HG03108 (cell line): ENCODE measurements around the gene CBX7.

Experiments
- ATAC-seq: cut with Tn5 transposase; IDR thresholded peaks from one replicate; pipeline ENCODE4 v1.9.1; 2021; ENCODE audit warnings: moderate library complexity; ENCODE audit not compliant: unreplicated experiment

CBX7 gene

DNA sequence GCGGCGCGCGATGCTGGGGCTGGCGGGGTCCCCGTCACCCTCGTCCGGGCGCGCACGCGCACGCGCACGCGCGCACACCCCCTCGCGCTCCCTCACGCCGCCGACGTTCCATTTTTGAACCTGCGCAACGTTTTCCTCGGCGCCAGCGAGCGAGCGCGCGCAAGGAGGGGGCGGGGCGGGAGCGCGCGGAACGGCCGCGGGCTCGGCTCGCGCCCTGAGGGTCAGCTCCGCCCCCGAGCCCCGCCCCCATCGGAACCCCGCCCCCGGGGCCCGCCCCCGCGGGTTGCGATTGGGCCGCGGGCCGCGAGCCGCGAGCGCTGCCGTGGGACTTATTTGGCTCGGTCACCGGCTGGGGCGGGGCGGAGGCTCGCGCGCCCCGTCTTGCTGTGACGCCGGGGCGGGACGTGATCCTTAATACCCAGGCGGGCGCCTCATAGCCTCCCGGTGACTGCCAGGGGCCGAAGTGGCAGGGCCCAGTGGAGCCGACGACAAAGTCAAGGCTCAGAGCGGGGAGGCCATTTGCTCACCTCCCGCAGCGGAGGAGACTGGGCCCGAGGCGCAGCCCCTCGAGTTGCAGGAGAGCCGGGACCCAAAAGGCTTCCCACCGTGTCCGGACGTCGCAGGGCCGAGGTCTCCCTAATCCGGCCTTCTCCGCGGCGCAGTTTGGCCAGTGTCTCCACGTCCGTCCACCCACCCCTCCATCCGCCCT is at the start of gene CBX7:
Gene CBX7 (minus strand): TSS at position 170 of the 709 bp plus-strand sequence. CDS start 236 bp downstream, outside the sequence.
- ATAC-seq = peak; percentile 64

DNA sequence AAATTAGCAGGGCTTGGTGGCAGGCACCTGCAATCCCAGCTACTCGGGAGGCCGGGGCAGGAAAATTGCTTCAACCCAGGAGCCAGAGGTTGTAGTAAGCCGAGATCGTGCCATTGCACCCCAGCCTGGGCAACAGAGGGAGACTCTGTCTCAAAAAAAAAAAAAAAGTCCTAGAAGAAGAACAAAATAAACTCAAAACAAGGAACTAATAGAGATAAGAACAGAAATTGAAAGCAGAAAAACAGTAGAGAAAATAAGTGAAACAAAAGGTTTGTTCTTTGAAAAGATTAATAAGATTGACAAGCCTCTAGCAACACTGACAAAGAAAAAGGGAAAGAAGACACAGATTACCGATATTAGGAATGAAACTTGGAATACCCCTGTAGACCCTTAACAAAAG is 45.1 kb upstream of the CBX7 start:
- ATAC-seq = no peak

DNA sequence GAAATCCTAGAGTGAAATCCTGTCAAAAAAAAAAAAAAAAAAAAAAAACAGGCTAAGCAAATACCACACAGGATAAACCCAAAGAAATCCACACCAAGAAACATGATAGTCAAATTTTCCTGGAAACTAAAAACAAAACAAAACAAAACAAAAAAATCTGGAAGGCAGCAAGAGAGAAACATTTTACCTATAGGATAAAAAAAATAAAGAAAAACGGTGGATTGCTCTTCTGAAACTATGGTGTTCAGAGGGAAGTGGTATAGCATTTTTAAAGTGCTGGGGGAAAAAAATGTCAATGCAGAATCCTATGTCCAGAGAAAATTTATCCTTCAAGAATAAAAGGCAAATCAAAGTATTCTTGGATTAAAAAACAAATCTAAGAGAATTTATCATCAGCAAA is 41.6 kb upstream of the CBX7 start:
- ATAC-seq = no peak

DNA sequence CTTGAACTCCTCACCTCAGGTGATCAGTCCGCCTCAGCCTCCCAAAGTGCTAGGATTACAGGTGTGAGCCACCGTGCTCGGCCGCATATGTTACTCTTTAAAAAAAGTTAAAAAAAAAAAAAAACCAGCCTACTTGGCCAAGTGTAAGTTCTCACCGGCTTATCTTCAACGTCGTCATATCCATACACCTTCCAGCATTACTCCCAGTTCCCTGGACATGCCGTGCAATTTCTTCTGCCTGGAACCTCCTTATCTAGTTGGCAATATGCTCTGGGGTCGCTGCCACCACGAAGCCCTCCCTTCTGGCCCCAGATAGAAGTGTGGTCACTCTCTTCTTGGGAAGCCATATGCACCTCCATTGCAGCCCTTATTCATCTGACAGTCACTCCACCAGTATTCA is 36.3 kb upstream of the CBX7 start:
- ATAC-seq = no peak

DNA sequence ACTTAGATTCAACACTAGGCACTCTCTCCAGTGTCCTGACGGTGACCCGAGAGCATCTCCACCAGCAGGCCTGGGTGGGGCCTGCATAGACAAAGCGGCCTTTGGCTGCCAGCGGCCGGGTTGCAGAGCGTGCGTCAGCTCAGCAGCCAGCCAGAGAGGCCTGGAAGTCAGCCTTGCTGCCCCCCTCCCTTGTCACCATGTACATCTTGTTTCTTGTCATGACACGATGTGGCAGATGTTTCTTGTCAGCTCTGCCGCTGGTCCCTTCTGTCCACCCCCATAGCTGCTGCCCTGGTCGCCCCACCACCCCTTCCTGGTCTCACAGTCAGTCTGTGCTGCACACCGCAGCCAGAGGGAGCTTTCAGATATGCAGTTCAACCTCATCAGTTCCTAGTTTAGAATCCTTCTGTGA is 33.1 kb upstream of the CBX7 start:
- ATAC-seq = no peak

DNA sequence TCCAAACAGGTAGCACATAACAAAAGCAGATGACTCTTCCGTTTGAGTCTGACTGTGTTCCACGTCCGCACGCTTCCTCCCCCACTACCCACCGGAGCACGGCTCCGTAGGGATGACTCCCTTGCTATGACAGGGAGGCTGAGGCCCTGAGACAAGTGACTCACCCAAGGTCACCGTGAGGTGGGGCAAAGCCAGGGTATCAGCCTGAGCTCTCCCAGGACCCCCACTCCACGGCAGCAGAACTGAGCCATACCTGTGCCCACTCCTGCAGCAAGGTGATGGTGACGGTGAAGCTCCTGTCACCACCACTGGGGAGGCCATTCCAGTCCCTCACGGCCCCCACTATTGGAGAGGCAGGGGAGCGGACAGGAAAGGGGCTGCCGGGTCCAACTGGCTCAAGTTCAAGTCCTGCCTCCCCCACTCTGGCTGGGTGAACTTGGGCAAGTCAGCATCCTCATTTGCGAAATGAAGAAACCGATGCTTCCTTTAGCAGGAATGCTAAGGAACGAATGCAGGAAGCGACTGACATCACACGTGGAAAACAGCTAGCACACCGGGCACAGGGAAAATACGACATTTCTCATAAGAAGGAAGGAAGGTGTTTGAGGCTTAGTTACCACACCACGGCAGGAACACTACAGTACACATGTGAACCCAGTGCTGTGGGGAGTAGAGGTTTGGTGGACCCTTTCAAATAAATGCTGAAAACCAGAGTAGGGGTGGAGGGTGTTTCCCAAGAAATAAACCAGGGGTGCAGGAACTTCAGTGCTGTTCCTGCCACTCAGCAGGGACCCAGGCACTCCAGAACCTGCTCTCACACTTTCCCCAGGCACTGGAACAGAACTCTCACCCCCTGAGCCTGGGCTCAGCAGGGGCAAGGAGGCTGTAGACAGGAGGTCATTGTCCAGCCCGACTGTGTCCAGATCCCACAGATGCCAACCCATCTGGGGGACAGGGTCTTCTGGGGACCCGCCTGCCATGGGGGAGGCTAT is 32.4 kb upstream of the CBX7 start:
- no peak for ATAC-seq

DNA sequence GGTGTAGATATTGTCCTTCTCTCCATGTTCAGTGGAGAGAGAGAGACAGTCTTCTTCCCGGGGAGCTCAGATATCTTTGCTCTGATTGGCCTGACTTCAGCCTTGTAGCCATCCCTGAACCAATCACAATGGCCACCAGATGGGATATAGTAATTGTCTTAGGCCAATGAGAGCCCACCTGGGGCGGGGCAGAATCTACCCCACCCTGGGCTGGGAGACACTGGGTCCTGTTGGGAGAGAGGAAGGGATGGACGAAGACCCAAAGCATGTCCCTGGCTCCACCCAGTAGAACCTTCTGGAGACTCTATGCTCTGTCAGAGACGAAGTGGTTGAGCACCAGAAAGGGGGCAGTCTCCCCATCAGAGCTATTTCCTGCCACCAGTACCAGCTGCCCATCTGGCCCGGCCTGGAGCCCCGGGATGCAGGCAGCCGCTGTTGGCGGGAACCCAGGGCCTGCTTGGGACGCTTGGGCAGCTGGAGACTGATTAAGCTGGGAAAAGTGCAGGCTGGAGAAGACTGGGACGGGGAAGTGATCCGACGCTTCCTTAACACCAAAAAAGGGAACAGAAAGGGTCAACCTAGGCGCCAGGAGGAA is 31.6 kb upstream of the CBX7 start:
- ATAC-seq = no peak

DNA sequence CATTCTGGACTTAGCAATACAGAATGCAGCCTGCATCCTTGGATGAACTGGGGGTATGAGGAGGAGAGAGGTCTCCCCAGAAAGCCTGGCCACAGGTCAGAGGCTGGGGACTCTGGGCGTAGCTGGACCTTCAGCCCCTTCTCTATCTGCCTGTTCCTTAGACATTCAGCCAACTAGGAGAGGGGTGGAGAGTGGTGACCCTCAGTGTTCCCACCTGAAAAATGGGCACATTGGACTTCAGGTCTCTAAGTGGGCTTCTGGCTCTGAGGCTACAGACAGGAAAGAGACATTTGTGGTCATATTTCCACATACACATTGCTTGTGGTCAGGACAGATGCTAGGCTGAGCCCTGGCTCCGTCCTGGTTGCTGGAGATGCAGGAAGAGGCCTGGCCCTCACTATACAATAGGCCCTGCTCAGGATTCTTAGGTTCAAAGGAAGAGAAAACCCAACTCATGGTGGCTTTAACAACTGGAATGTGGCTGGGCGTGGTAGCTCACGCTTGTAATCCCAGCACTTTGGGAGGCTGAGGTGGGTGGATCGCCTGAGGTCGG is 30.1 kb upstream of the CBX7 start:
- no peak for ATAC-seq

DNA sequence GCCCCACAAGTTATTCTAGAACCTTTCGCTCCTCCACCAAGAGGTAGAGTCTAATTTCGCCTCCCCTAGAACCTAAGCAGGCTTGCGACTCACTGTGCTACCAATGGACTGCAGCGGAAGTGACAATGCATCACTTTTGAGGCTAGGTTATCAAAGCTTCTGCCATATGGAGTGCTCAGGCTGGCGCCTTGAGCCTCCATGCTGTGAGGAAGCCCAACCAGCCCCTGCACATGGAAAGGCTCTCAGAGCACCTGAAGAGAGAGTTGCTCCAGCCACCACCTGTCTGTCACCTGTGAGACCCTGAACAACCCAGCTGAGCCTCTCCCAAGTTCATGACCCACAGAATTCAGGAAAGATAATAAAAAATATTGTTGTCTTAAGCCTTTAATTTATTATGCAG is 29.3 kb upstream of the CBX7 start:
- ATAC-seq = no peak

DNA sequence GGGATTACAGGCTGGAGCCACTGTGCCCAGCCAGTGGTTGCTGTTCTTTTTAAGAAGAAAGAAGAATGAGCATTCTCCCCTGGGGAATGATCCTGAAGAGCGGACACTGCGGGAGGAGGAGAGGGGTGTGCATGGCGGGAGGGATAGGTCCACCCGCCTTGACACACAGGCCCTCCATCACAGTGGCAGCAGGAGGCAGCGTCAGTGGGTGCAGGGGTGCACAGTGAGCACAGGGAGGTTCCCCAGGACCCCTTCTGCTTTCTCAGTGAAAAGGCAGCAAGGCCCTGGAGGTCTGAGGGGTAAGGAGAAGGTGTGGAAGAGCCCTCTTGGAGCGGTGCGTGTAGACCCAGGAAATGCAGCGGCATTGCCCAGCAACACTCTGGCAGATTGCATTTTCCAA is 28.9 kb upstream of the CBX7 start:
- no peak for ATAC-seq

DNA sequence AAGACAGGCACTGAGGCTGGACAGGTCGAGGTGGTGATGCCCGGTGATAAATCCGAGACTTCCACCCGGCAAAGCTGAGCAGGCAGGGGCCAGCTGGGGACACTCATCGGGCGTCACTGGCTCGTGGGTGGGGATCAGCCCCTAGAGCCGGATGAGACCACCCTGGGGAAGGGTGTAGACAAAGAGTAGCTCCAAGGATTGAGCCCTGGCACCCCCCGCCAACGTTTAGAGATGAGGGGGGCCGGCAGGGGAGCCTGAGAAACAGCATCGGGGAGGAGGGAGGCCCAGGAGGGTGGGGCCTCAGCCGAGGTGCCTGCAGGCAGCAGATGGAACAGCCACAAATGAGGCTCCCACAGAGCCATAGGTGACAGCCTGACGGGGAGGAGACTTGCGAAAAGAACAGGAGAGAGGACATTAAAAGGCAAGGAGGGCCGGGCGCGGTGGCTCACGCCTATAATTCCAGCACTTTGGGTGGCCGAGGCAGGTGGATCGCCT is 27.4 kb upstream of the CBX7 start:
- no peak for ATAC-seq

DNA sequence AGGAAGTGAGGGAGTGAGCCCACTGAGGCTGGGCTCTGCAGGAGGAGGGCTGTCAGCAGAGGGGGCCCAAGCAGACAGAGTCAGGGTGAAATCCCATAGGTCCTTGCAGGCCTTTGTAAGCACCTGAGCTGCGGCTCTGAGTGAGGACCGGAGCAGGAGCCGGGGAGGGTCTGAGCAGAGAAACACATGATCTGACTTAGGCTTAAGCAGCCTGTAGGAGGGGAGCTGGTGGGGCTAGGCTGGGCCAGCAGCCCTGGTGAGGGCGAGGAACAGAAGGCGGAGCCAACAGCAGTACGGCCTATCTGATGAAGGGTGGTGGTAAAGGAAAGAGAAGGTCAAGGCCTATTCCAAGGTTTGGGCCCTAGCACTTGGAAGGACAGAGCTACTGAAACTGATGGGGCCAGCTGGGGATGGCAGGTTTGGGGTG is 26.9 kb upstream of the CBX7 start:
- ATAC-seq = no peak

DNA sequence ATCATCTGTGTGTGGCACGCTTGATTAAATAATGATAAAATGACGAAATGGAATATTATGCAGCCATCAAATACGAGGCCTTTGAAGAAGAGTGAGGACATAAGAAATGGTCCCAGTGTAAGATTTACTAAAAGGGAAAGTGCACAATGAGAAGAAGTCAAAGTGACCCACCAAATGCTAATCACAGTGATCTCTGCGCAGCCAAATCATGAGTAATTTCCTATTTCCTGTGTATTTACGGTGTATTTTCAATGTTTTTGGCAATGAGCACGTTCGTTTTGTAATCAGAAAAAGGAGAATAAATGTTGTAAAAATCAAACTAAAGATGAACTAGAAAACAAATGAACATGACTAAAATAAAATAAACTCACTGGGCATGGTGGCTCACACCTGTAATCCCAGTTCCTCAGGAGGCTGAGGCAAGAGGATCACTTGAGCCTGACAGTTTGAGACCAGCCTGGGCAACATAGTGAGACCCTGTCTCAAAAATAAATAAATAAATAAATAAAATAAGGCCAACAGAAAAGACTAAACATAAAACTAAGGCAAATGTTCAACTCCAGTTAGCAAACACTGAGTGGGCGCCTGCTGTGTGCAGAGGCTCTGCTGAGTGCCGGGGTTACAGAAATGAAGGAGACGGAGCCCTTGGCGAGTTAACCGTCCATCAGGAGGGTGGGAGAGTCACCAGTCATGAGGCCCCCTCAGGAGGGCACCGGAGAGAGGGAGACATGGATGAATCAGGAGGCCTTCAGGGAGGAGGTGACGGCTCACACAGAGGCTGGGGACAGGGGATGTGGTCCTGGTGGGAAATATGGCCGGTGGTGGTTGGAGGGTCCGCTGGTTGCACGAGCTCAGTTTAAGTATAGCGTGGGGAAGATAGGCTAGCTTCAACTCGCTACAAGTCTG is 26.0 kb upstream of the CBX7 start:
- ATAC-seq = no peak

DNA sequence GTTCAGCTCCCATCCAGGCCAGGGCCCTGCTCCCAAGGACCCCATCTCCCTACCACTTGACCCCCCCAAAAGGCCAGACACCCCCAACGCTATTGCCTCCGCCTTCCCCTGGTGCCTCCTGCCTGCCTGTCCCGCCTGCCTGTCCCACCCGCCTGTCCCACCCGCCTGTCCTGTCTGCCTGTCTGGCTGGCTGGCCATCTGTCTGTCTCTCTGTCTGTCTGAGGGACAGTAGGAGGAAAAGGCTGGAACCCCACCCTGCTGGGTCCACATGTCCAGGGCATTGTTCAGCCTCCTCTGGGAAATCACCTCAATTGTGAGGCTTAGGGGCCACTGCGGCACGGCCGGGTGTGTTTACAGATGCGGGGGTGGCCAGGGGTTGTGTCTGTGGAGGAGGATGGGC is 25.3 kb upstream of the CBX7 start:
- no peak for ATAC-seq

DNA sequence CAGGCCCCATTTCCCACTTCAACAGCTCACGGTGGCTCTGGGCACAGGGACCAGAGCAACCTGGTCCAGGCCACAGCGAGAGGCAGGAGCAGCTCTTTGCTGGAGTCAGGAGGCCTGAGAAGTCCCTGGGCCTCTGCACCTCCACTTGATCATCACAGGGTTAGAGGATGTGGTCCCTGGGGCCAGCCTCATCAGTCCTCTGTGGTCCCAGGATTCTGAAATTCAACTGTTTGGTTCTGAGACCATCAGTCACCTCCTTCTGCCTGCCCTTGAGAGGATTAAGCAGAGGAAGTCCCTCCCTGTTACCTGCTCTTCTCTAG is 24.9 kb upstream of the CBX7 start:
- no peak for ATAC-seq

DNA sequence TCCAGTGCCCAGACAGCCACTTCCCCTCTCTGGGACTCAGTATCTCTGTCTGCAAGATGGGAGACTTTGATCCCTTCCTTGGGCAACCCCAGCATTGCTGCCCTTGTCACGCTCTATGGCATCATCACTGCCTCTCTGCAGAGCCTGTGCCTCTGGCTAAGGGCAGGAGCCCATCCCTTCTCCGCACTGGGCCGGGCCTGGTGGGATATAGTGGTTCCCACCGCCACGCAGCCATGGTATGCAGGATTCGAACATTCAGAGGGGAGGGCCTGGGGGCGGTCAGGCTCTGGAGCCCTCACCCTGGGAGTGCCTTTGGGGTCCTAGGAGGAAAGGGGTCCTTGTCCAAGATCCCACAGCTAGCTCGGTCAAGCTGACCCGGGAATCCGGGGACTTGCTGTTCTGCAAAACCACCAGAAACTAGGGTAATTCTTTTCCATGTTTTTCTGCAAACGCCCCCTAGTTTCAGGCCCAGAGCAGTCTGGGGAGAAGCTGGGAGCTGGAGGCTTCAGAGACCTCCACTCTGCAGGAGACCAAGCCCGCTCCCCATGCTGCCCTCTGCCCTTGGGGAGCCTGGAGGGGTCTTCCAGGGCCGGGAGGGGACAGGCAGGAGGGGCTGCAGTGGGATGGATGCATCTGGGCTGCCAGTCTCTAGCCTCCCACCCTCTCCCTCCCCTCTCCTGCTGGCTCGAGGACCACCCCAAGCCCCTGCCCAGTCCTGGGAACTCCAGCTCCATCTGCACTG is 24.4 kb upstream of the CBX7 start:
- ATAC-seq = no peak

DNA sequence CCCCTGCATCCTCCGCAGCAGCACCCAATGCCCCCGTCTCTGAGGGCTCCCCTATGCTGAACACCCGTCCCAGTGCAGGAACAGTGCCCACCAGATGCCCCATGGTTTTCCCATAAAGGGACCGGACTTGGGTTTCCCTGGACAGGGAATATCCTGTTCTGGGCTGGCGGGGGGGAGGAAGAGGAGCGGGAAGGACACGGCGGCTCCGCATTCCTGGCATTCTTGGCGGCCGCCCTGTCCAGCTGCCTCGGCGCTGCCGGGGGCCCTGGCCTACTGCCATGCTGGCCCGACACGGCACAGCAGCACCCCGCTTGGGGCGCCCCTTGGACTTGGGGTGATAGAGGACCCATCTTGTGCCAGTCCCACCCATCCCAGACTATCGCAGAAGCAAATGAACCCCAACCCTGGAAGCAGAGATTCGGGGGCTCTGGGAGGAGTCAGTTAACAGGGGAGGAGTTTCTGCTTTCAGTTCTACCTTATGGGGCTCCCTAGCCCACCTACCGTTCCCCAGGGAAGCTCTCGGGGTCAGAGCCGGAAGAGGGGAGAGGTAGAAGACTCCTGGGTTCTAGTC is 23.7 kb upstream of the CBX7 start:
- no peak for ATAC-seq

DNA sequence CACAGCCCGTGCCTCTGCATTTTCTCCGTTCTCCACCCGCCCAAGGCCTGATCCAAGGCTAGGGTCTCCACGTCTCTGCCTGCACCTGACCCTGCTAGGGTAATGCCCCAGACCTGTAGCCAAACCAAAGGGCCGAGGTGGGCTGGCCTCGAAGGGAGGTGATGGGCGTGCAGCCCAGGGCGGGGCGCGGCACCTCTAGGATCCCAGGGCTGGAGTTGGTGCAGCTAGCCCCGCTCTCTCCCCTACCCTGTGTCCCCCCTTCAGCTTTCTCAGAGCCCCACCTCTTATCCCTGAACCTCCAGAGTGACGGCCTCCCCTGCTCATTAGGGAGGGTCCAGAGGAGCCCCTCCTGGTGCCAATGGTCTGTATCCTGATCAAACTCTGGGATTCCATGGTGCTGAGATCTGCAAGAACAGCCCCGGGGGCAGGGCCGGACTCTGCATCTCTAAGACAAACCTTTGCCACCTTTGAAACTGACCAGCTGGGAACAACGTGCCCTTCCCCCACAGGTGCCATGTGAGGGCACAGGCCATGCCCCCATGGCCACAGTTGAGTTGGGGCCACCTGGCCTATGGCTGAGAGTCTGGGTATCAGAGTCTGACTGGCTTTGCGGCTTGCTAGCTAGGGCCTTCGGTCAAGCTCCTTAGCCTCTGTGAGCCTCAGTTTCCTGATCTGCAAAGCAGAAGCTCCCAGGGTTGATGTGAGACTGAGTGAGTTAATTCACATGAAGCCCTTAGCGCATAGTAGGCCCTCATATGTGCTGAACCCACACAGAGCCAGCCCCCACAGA is 23.1 kb upstream of the CBX7 start:
- ATAC-seq = no peak
